Measurements from ENCODE around the gene IKZF1.

The IKZF1 gene

DNA sequence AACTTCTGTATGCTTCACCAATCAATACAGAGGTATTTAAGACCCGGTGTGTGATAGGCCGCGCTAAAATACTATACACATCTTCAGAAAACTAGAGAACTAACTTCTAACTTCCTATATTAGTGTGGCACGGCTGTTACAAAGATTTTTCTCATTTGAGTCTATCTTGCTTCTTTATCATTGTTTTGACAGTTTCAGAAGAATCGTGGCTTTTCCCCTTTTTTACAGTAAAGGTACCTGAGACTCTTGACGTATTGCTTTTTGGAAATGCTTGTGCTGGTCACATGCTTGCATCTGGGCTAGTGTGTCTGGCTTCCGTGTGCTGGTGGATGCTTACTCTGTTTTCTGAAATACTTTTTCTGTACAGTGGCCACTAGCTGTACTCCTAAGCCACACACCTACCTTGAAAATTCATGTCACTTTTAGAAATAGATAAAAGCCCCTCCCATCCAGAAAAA lies 12.7 kb downstream of the IKZF1 start:
- no peak for DNase-seq (ENCODE audit: insufficient read length, low spot score)
- TF ChIP-seq CTCF (IDR thresholded peaks at IDR 0.05; ENCODE audit: insufficient read depth, missing control alignments): no peak
- FAIRE-seq: no peak

DNA sequence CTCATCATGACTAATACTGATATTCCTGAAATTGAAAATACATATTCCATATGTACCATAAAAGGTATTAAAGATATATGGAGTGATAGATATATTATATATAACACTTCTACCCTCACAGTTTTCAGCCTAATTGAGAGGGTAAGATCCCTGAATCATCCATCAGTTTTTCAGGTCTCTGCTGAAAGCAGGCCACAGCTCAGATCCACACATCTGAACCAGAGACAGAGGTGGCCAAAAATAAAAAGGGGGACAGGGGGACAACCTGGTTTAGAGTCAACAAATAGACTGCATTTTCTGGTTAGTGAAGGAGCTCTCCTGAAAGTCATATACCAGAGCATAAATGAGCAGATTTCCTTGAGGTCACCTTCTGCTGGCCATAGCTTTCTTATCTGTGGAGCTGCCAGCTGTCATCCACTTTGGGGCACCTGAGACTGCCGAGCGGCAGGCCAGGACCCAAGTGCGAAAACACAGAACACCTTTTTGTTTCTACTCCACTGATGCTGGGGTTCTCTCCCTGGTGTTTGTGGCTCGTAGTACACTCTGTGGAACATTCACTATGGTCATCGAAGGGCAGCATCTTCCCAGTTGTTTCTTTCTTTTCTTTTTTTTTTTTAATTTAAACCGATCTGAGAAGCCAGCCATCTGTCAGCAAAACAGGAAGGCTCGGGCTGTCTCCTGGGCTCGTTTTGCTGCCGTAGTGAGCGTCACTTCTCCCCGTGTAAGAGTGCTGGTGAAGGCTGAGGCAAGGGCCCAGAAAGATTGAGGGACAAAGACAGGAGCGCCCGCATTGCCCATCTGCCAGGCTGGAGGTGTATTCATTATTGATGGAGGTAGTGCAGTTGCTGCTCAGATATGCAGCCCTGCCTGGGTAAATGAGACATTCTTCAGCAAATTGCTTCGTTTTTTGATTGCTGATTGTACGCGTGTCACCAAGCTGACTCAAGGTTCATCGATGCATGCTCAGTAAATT lies 13.5 kb downstream of the IKZF1 start:
- FAIRE-seq (no peak), DNase-seq (ENCODE audit: insufficient read length, low spot score) (no peak)
- TF ChIP-seq CTCF (IDR thresholded peaks at IDR 0.05; ENCODE audit: insufficient read depth, missing control alignments): no peak

- DNase-seq (ENCODE audit: insufficient read length, low spot score): no peak
- no peak for TF ChIP-seq CTCF (IDR thresholded peaks at IDR 0.05; ENCODE audit: insufficient read depth, missing control alignments)
- FAIRE-seq: no peak
These were observed 17.1 kb downstream of the IKZF1 start for GRCh38 chr7:50321487-50322067.

- FAIRE-seq: no peak
- DNase-seq (ENCODE audit: insufficient read length, low spot score): no peak
- TF ChIP-seq CTCF (IDR thresholded peaks at IDR 0.05; ENCODE audit: insufficient read depth, missing control alignments): no peak
These were observed 19.6 kb downstream of the IKZF1 start for GRCh38 chr7:50324113-50324512.

DNA sequence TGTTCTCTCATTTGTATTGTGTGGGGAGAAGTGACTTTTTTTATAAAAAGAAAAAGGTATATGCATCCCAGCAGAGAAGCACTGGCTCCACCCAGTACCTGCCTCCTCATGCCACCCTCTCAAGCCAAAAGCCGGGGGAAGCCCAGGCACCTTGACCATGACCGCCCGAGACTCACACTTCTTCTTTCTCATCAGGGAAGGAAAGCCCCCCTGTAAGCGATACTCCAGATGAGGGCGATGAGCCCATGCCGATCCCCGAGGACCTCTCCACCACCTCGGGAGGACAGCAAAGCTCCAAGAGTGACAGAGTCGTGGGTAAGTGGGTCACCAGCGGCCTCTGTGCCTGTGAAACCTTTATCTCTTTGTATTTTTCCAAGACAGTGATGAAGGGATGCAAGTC lies 22.9 kb downstream of the IKZF1 start:
- TF ChIP-seq CTCF (IDR thresholded peaks at IDR 0.05; ENCODE audit: insufficient read depth, missing control alignments): no peak
- DNase-seq (ENCODE audit: insufficient read length, low spot score) (no peak), FAIRE-seq (no peak)

DNA sequence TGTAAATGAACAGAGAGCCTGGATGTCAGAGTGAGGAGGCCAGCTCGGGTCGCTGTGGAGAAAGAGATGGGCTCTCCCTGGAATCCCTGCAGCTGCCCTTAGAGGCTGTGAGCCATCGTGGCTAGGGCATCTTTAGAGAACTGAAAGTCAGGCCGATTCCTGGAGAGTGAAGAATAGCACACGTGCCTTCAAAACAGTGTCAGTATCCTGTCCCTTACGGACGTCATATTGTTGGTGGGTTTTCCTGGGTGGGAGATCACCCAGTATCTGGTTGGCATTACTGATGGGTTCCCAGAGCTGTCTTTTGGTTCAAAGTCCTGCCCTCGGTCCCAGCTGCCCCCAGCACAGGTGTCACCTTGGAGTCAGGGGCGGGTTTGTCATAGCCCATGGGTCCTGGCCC lies 25.3 kb downstream of the IKZF1 start:
- no peak for TF ChIP-seq CTCF (IDR thresholded peaks at IDR 0.05; ENCODE audit: insufficient read depth, missing control alignments)
- DNase-seq (ENCODE audit: insufficient read length, low spot score): no peak
- FAIRE-seq: no peak

- no peak for DNase-seq (ENCODE audit: insufficient read length, low spot score)
- FAIRE-seq: no peak
- TF ChIP-seq CTCF (IDR thresholded peaks at IDR 0.05; ENCODE audit: insufficient read depth, missing control alignments): no peak
These were observed 25.7 kb downstream of the IKZF1 start for GRCh38 chr7:50330254-50330653.

Measured in D721Med (cell line).